CD4-positive, alpha-beta T cell (primary cell): ENCODE results near the gene POU2F3. TPM values are rescaled to one million over a fixed set of nuclear protein-coding genes. Genes with fewer than 3 reads are reported as not detected.
A peak's percentile ranks its signal among the peaks of the same experiment; 100 is the strongest.

Experiments
- ATAC-seq: fragments of 200-7000 bp; cut with Tn5 transposase; one replicate; pipeline ENCODE4 v1.10.0; 2022; ENCODE audit warnings: mild to moderate bottlenecking; ENCODE audit not compliant: poor library complexity
- CTCF ChIA-PET: fragments of 350-600 bp; sonication (Branson Sonifier 250); formaldehyde crosslinking; loops from one replicate; lab custom pipeline; 2021; ENCODE audit warnings: antibody characterized with exemption, inconsistent platforms; lab: Charles Lee
- POLR2A ChIA-PET: fragments of 350-600 bp; sonication (Branson Sonifier 250); formaldehyde crosslinking; loops from one replicate; lab custom pipeline; 2021; ENCODE audit warnings: antibody characterized with exemption, inconsistent platforms; lab: Charles Lee
- DNase-seq, 14 experiments: peaks; one replicate each; pipeline ENCODE4 v3.0.0-alpha.2; 2013 to 2020; ENCODE audit warnings: mixed read lengths in 2 of 14
- H3K27ac ChIP-seq, 2 donors: one replicate each; pipeline versions ENCODE4 v1.5.1 to v1.7.0; 2013; ENCODE audit warnings: low read length in 2 of 2, low read depth in 1 of 2, mild to moderate bottlenecking in 1 of 2
- H3K27me3 ChIP-seq, 2 experiments: 1 replicate in 1 of 2; 2 replicates in 1 of 2; pipeline versions ENCODE4 v1.6.1 to v1.7.0; 2013; ENCODE audit warnings: low read length in 2 of 2, control low read depth in 1 of 2, mild to moderate bottlenecking in 1 of 2, moderate library complexity in 1 of 2; ENCODE audit not compliant: insufficient read depth in 2 of 2, control insufficient read depth in 1 of 2
- H3K36me3 ChIP-seq: one replicate; pipeline ENCODE4 v1.6.1; 2013; ENCODE audit warnings: low read length, control low read depth; ENCODE audit not compliant: insufficient read depth
- H3K4me1 ChIP-seq: one replicate; pipeline ENCODE4 v1.6.1; 2013; ENCODE audit warnings: low read length, control low read depth; ENCODE audit not compliant: insufficient read depth
- H3K4me3 ChIP-seq: one replicate; pipeline ENCODE4 v1.5.1; 2013; ENCODE audit warnings: mild to moderate bottlenecking, low read length, moderate library complexity
- H3K9me3 ChIP-seq, 2 experiments: 1 replicate in 1 of 2; 2 replicates in 1 of 2; pipeline versions ENCODE4 v1.6.1 to v1.7.0; 2013; ENCODE audit warnings: low read length in 2 of 2, mild to moderate bottlenecking in 2 of 2, control low read depth in 1 of 2, moderate library complexity in 1 of 2; ENCODE audit not compliant: control insufficient read depth in 1 of 2, insufficient read depth in 1 of 2
- H3K27ac Mint-ChIP-seq: one replicate; pipeline ENCODE4 v1.8.0; 2020; ENCODE audit warnings: mixed read lengths
- H3K27me3 Mint-ChIP-seq: one replicate; pipeline ENCODE4 v1.8.0; 2021; ENCODE audit warnings: mixed read lengths
- H3K36me3 Mint-ChIP-seq: one replicate; pipeline ENCODE4 v1.8.0; 2021; ENCODE audit warnings: low read depth, mixed read lengths
- H3K4me1 Mint-ChIP-seq: one replicate; pipeline ENCODE4 v1.8.0; 2021; ENCODE audit warnings: low read depth, mixed read lengths
- H3K4me3 Mint-ChIP-seq: one replicate; pipeline ENCODE4 v1.8.0; 2020; ENCODE audit warnings: mild to moderate bottlenecking, mixed read lengths
- H3K9me3 Mint-ChIP-seq: one replicate; pipeline ENCODE4 v1.8.0; 2020; ENCODE audit warnings: mixed read lengths
- intact Hi-C, 2 experiments: fragments of 100-400 bp; cut with DNase I in 1 of 2; cut with micrococcal nuclease in 1 of 2; formaldehyde crosslinking; loops; one replicate each; pipeline versions ENCODE4 v1.15.1 to v1.9.0; 2023 to 2025; cut with DNase I, micrococcal nuclease
- total RNA-seq, 174 experiments: library from RNA in 2 of 174; stranded (reverse) in 2 of 174; gene quantifications; one replicate each; pipeline ENCODE4 v1.2.3 and lab custom pipeline; 2021 to 2026
- TF ChIP-seq, protein P1 (sequence below): fragments of 200-600 bp; IDR thresholded peaks from one replicate; pipeline ENCODE4 v1.8.0; 2022; ENCODE audit warnings: antibody characterized with exemption, mild to moderate bottlenecking

POU2F3 gene
- total RNA-seq, 2 experiments from 2014 or later: not detected

DNA sequence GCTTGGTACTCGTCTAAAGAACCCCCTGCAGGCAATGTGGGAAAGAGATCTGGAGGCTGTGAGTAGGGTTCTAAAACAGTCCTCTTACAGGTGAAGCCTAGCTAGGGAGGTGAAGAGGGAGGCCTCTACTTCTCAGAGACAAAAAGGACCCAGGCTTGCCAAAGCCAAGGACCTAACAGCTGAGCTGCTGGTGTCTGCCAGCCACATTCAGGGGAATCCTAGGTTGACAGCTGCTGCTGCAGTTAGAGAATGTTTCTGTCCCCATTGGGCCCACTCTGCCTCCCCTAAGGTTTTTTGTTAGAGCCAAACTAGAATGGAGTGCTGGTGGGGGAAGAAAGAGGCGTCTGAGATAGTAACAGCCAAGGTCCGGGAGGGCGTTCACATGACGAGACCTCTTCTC is 58.5 kb downstream of the POU2F3 start:
- POLR2A ChIA-PET: no interaction called here
- no peak for ATAC-seq
- H3K27me3 Mint-ChIP-seq: peaks cover 60% of the 10 kb centered on the region

DNA sequence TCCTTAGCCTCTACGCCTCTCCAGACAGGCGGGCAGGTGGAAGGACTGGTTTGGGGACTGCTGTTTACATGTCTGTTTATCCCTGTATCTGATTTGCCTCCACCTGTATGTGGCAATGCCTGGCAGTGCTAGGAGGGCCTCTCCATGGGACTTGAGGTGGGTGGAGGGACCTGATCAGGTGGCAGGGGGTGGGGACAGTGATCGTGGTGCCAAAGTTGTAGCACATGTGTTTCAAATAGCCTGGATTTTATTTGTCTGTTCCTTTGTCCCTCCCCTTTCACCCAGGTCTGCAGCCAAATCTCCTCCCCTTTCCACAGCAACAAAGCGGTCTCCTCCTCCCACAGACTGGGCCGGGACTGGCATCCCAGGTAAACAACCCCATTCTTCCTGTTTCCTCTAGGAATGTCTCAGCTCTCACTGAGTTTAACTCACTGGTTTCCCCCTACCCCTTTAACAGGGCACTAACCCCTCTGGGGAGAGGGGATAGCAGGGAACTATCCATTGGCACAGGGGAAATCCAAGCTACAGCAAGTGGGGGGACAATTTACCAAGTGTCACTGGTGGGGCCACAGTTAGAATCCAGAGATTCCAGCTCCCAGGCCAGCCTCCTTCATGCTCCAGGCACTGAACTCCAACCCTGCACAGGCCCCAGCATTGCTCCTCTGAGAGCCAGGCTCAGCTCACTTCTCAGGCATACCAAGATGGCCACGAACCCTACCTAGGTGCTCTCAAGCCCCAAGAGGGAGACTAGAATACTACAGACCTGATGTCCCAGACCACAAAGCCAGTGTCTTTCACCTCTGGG is 62.3 kb downstream of the POU2F3 start:
- Mint-ChIP-seq H3K4me3 (no peak overlapping the region), H3K27me3 (peaks cover 51% of the 10 kb centered on the region), H3K27ac (no peak overlapping the region), H3K9me3 (no peaks in the 10 kb centered on the region), H3K4me1 (no peaks in the 10 kb centered on the region), H3K36me3 (no peaks in the 10 kb centered on the region)
- no peak overlapping the region for H3K4me3 ChIP-seq
- ATAC-seq (no peak), DNase-seq (no peak)
- H3K36me3 ChIP-seq: no peaks in the 10 kb centered on the region
- H3K27ac ChIP-seq: no peak overlapping the region
- ChIA-PET CTCF (interaction anchor here (0.6 to 1.4 kb wide), 5 partner anchors 8 to 636 kb away, joined by 3 to 9 read pairs (median 5); no protein-coding TSS in a partner anchor), POLR2A (interaction anchor here (0.8 kb wide), 1 partner anchor 14 kb away, joined by 3 read pairs; no protein-coding TSS in a partner anchor)
- no peaks in the 10 kb centered on the region for H3K9me3 ChIP-seq
- TF ChIP-seq, protein P1, sequence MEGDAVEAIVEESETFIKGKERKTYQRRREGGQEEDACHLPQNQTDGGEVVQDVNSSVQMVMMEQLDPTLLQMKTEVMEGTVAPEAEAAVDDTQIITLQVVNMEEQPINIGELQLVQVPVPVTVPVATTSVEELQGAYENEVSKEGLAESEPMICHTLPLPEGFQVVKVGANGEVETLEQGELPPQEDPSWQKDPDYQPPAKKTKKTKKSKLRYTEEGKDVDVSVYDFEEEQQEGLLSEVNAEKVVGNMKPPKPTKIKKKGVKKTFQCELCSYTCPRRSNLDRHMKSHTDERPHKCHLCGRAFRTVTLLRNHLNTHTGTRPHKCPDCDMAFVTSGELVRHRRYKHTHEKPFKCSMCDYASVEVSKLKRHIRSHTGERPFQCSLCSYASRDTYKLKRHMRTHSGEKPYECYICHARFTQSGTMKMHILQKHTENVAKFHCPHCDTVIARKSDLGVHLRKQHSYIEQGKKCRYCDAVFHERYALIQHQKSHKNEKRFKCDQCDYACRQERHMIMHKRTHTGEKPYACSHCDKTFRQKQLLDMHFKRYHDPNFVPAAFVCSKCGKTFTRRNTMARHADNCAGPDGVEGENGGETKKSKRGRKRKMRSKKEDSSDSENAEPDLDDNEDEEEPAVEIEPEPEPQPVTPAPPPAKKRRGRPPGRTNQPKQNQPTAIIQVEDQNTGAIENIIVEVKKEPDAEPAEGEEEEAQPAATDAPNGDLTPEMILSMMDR: no peak
- intact Hi-C loops: loop anchor here in 1 of 2 experiments (2.0 to 5.0 kb wide), 3 partner anchors 67 to 635 kb away; no protein-coding TSS in a partner anchor
- peaks cover under 1 to 5% of the 10 kb centered on the region in 2 experiments for H3K27me3 ChIP-seq
- no peaks in the 10 kb centered on the region for H3K4me1 ChIP-seq

More for the DNA sequence above, 58.5 kb downstream of the POU2F3 start:
- Mint-ChIP-seq H3K9me3 (no peaks in the 10 kb centered on the region), H3K36me3 (no peaks in the 10 kb centered on the region), H3K4me3 (no peak overlapping the region), H3K4me1 (no peaks in the 10 kb centered on the region), H3K27ac (no peak overlapping the region)
- Histone ChIP-seq H3K27me3 (peaks cover 13 to 15% of the 10 kb centered on the region in 2 experiments), H3K9me3 (no peaks in the 10 kb centered on the region), H3K27ac (no peak overlapping the region), H3K4me3 (no peak overlapping the region), H3K36me3 (no peaks in the 10 kb centered on the region), H3K4me1 (no peaks in the 10 kb centered on the region)
- DNase-seq: no peak
- CTCF ChIA-PET: no interaction called here
- intact Hi-C loops: no loop called here
- TF ChIP-seq, protein P1: no peak

DNA sequence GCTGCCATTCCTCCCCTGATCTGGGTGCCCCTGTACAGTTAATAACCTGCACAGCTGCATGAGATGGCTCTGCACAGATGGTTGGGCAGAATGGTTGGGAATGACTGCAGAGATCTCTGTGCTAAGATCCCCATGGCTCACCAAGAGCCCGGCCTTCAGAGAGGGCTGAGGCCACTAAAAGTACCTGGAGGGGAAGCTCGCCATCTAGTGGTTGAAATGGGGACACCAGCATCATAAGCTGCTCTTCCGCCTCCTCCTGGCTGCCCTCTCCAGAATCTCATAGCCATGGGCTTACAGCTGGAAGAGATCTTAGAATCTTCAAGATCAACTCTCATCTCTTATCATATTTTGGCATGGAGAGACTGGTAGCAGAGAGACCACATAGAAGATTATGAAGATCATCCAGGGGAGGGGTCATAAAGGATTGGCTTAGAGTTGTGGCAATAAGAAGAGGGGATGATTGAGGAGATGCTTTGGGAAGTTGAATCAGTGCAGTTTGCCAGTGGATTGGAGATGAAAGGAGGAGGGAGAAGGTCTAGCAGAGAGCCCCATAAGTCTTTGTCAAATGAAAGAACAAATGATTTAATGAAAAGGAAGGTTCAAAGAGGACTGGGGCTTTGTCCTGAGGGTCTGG is 63.2 kb downstream of the POU2F3 start:
- POLR2A ChIA-PET: interaction anchor here (0.8 kb wide), 1 partner anchor 15 kb away, joined by 3 read pairs; no protein-coding TSS in a partner anchor
- ATAC-seq: peak; percentile 62

More for the DNA sequence above, 63.2 kb downstream of the POU2F3 start:
- Histone ChIP-seq H3K4me3 (no peak overlapping the region), H3K36me3 (no peaks in the 10 kb centered on the region), H3K27me3 (peaks cover 0 to 3% of the 10 kb centered on the region in 2 experiments), H3K9me3 (no peaks in the 10 kb centered on the region), H3K4me1 (no peaks in the 10 kb centered on the region), H3K27ac (no peak overlapping the region)
- H3K27me3 Mint-ChIP-seq: peaks cover 45% of the 10 kb centered on the region
- H3K36me3 Mint-ChIP-seq: no peaks in the 10 kb centered on the region
- H3K4me1 Mint-ChIP-seq: no peaks in the 10 kb centered on the region
- TF ChIP-seq, protein P1: peak; percentile 91
- H3K4me3 Mint-ChIP-seq: no peak overlapping the region
- peak; percentile 26 to 80 (median 45) for DNase-seq
- no peak overlapping the region for H3K27ac Mint-ChIP-seq
- intact Hi-C loops: loop anchor here (1.0 to 5.0 kb wide), 4 partner anchors 68 to 636 kb away; no protein-coding TSS in a partner anchor
- CTCF ChIA-PET: interaction anchor here (0.8 to 1.4 kb wide), 7 partner anchors 9 to 636 kb away, joined by 3 to 9 read pairs (median 3); partner anchors contain the start of gene NECTIN1
- H3K9me3 Mint-ChIP-seq: no peaks in the 10 kb centered on the region
